H9 (cell line): ENCODE measurements around the gene TMEM14C. TPM values are rescaled to one million over a fixed set of nuclear protein-coding genes. Genes with fewer than 3 reads are reported as not detected.

Experiments used
- DNase-seq: peaks from one replicate; pipeline ENCODE4 v3.0.0-alpha.2; 2017
- H2AFZ ChIP-seq: one replicate; pipeline ENCODE4 v1.6.1; 2013; ENCODE audit warnings: mild to moderate bottlenecking, low read length, control low read depth, moderate library complexity
- H2AK5ac ChIP-seq: 2 replicates; pipeline ENCODE4 v1.6.1; 2013; ENCODE audit warnings: low read length, control low read depth, mixed read lengths; ENCODE audit not compliant: insufficient read length
- H2BK120ac ChIP-seq: one replicate; pipeline ENCODE4 v1.6.1; 2013; ENCODE audit warnings: low read depth, mild to moderate bottlenecking, low read length, control low read depth, inconsistent platforms; ENCODE audit not compliant: poor library complexity, severe bottlenecking
- H2BK12ac ChIP-seq: 2 replicates; pipeline ENCODE4 v1.6.1; 2013; ENCODE audit warnings: low read length, control low read depth, mixed read lengths, low read depth; ENCODE audit not compliant: insufficient read length
- H2BK15ac ChIP-seq: 2 replicates; pipeline ENCODE4 v1.6.1; 2013; ENCODE audit warnings: low read depth, low read length, control low read depth
- H2BK20ac ChIP-seq: one replicate; pipeline ENCODE4 v1.6.1; 2013; ENCODE audit warnings: low read depth, mild to moderate bottlenecking, low read length, control low read depth, inconsistent platforms; ENCODE audit not compliant: poor library complexity, severe bottlenecking
- H2BK5ac ChIP-seq: 2 replicates; pipeline ENCODE4 v1.6.1; 2013; ENCODE audit warnings: low read length, control low read depth, mixed read lengths; ENCODE audit not compliant: insufficient read length
- H3K14ac ChIP-seq: 2 replicates; pipeline ENCODE4 v1.6.1; 2013; ENCODE audit warnings: low read length, control low read depth; ENCODE audit not compliant: insufficient read depth
- H3K18ac ChIP-seq: 2 replicates; pipeline ENCODE4 v1.6.1; 2013; ENCODE audit warnings: low read depth, mild to moderate bottlenecking, mixed read lengths, low read length, control low read depth; ENCODE audit not compliant: insufficient read length
- H3K23ac ChIP-seq: 2 replicates; pipeline ENCODE4 v1.6.1; 2013; ENCODE audit warnings: low read length, control low read depth, mixed read lengths, low read depth; ENCODE audit not compliant: insufficient read length
- H3K23me2 ChIP-seq: 2 replicates; pipeline ENCODE4 v1.6.1; 2013; ENCODE audit warnings: low read depth, mild to moderate bottlenecking, mixed read lengths, low read length, control low read depth; ENCODE audit not compliant: insufficient read length, poor library complexity, severe bottlenecking
- H3K27ac ChIP-seq: 2 replicates; pipeline ENCODE4 v1.5.1; 2013; ENCODE audit warnings: low read length, control low read depth, mixed read lengths, low read depth; ENCODE audit not compliant: insufficient read length
- H3K27me3 ChIP-seq: 2 replicates; pipeline ENCODE4 v1.6.1; 2013; ENCODE audit warnings: low read length, control low read depth, inconsistent platforms; ENCODE audit not compliant: insufficient read depth
- H3K4ac ChIP-seq: 2 replicates; pipeline ENCODE4 v1.6.1; 2013; ENCODE audit warnings: low read depth, mild to moderate bottlenecking, control low read depth, inconsistent platforms, low read length, moderate library complexity
- H3K4me1 ChIP-seq: 2 replicates; pipeline ENCODE4 v1.6.1; 2013; ENCODE audit warnings: low read length, control low read depth, inconsistent platforms; ENCODE audit not compliant: insufficient read depth
- H3K4me2 ChIP-seq: 2 replicates; pipeline ENCODE4 v1.6.1; 2013; ENCODE audit warnings: low read length, control low read depth, mixed read lengths; ENCODE audit not compliant: insufficient read length, insufficient read depth
- H3K56ac ChIP-seq: 2 replicates; pipeline ENCODE4 v1.6.1; 2013; ENCODE audit warnings: low read depth, mild to moderate bottlenecking, mixed read lengths, low read length, control low read depth; ENCODE audit not compliant: insufficient read length
- H3K79me1 ChIP-seq: 2 replicates; pipeline ENCODE4 v1.6.1; 2013; ENCODE audit warnings: low read depth, mild to moderate bottlenecking, moderate library complexity, low read length, control low read depth, inconsistent platforms; ENCODE audit not compliant: insufficient read depth, poor library complexity, severe bottlenecking
- H3K79me2 ChIP-seq: 2 replicates; pipeline ENCODE4 v1.6.1; 2013; ENCODE audit warnings: low read length, control low read depth, inconsistent platforms; ENCODE audit not compliant: insufficient read depth
- H3K9ac ChIP-seq: 2 replicates; pipeline ENCODE4 v1.6.1; 2013; ENCODE audit warnings: low read length, control low read depth, mixed read lengths; ENCODE audit not compliant: insufficient read length; ENCODE audit errors: extremely low read depth
- H3K9me3 ChIP-seq: one replicate; pipeline ENCODE4 v1.6.1; 2013; ENCODE audit warnings: low read depth, low read length, inconsistent platforms; ENCODE audit not compliant: control insufficient read depth
- H3T11ph ChIP-seq: one replicate; pipeline ENCODE4 v1.6.1; 2013; ENCODE audit warnings: mild to moderate bottlenecking, low read length, control low read depth, inconsistent platforms
- H4K20me1 ChIP-seq: one replicate; pipeline ENCODE4 v1.6.1; 2013; ENCODE audit not compliant: control insufficient read depth, insufficient read length, insufficient read depth
- H4K5ac ChIP-seq: 2 replicates; pipeline ENCODE4 v1.6.1; 2013; ENCODE audit warnings: low read depth, mild to moderate bottlenecking, mixed read lengths, low read length, control low read depth; ENCODE audit not compliant: insufficient read length
- H4K8ac ChIP-seq: replicated peaks from 2 replicates; pipeline ENCODE4 v1.6.1; 2013; ENCODE audit warnings: low read length, control low read depth, mixed read lengths, low read depth; ENCODE audit not compliant: insufficient read length
- H4K91ac ChIP-seq: 2 replicates; pipeline ENCODE4 v1.6.1; 2013; ENCODE audit warnings: low read depth, mild to moderate bottlenecking, moderate library complexity, mixed read lengths, low read length, control low read depth; ENCODE audit not compliant: insufficient read length
- H3K27ac Mint-ChIP-seq, 3 experiments: 2 replicates in 2 of 3; 3 replicates in 1 of 3; pipeline ENCODE4 v1.8.0; 2020 to 2021; ENCODE audit warnings: mixed read lengths in 3 of 3, mild to moderate bottlenecking in 1 of 3, moderate library complexity in 1 of 3
- H3K27me3 Mint-ChIP-seq: 2 replicates; pipeline ENCODE4 v1.8.0; 2021; ENCODE audit warnings: low read depth, mild to moderate bottlenecking, moderate library complexity, mixed read lengths
- H3K36me3 Mint-ChIP-seq, 3 experiments: 2 replicates in 2 of 3; 3 replicates in 1 of 3; pipeline ENCODE4 v1.8.0; 2020 to 2021; ENCODE audit warnings: low read depth in 3 of 3, mixed read lengths in 3 of 3; ENCODE audit not compliant: insufficient read depth in 1 of 3
- H3K4me1 Mint-ChIP-seq, 2 experiments: 2 replicates each; pipeline ENCODE4 v1.8.0; 2020; ENCODE audit warnings: mixed read lengths in 2 of 2
- H3K4me3 Mint-ChIP-seq, 2 experiments: 2 replicates in 1 of 2; 3 replicates in 1 of 2; pipeline ENCODE4 v1.8.0; 2020 to 2021; ENCODE audit warnings: mild to moderate bottlenecking in 2 of 2, mixed read lengths in 2 of 2, moderate library complexity in 1 of 2
- H3K9me3 Mint-ChIP-seq, 2 experiments: 2 replicates in 1 of 2; 3 replicates in 1 of 2; pipeline ENCODE4 v1.8.0; 2020; ENCODE audit warnings: mild to moderate bottlenecking in 2 of 2, mixed read lengths in 2 of 2, moderate library complexity in 1 of 2
- CTCF ChIP-seq: fragments of 200-600 bp; sonication (generic); conservative IDR thresholded peaks from 3 replicates; pipeline ENCODE4 v1.8.0; 2021; ENCODE audit warnings: antibody characterized with exemption, mild to moderate bottlenecking
- total RNA-seq: library from RNA; stranded (reverse); gene quantifications from 2 replicates; pipeline ENCODE4 v1.2.1, GENCODE V29; 2021

The TMEM14C gene
- total RNA-seq, 1 experiment from 2014 or later: 94.4 TPM

GRCh38 chr6:10682355-10682988, 40.4 kb upstream of the TMEM14C start:
- Histone ChIP-seq H2BK5ac (no peak overlapping the region), H4K5ac (no peak overlapping the region), H3K18ac (no peak overlapping the region), H2BK12ac (no peak overlapping the region), H4K8ac (no peak overlapping the region), H3K4me1 (no peaks in the 10 kb centered on the region), H3K23ac (no peak overlapping the region), H2BK120ac (no peak overlapping the region), H2BK20ac (no peak overlapping the region), H3K27ac (no peak overlapping the region), H3T11ph (no peak overlapping the region), H3K9ac (no peak overlapping the region), H3K9me3 (no peaks in the 10 kb centered on the region), H2AK5ac (no peak overlapping the region), H2BK15ac (no peak overlapping the region), H3K79me2 (no peaks in the 10 kb centered on the region), H3K56ac (no peak overlapping the region), H3K79me1 (no peaks in the 10 kb centered on the region), H4K91ac (no peak overlapping the region), H4K20me1 (no peaks in the 10 kb centered on the region), H3K23me2 (no peaks in the 10 kb centered on the region), H3K4me2 (no peak overlapping the region), H3K4ac (no peak overlapping the region), H2AFZ (no peak overlapping the region), H3K27me3 (no peaks in the 10 kb centered on the region), H3K14ac (no peak overlapping the region)
- no peak for DNase-seq
- peaks cover 6% of the 10 kb centered on the region in 2 experiments for H3K4me1 Mint-ChIP-seq
- H3K27me3 Mint-ChIP-seq: no peaks in the 10 kb centered on the region
- TF ChIP-seq CTCF: no peak
- no peaks in the 10 kb centered on the region for H3K9me3 Mint-ChIP-seq
- H3K36me3 Mint-ChIP-seq: no peaks in the 10 kb centered on the region
- H3K27ac Mint-ChIP-seq: no peak overlapping the region
- H3K4me3 Mint-ChIP-seq: no peak overlapping the region
